HAP-1 (cell line): ENCODE results near the gene U2AF1L4.
A peak's percentile ranks its signal among the peaks of the same experiment; 100 is the strongest.

ENCODE experiments used
- DNase-seq, 2 experiments: peaks; one replicate each; pipeline ENCODE4 v3.0.0-alpha.2; 2016 to 2020; ENCODE audit warnings: low spot score in 2 of 2
- H3K27me3 ChIP-seq: fragments of 250-450 bp; sonication (Bioruptor Pico); 2 replicates; pipeline ENCODE4 v1.5.1; 2020; ENCODE audit warnings: low read depth, mild to moderate bottlenecking, moderate library complexity
- H3K36me3 ChIP-seq: fragments of 250-450 bp; sonication (Bioruptor Pico); replicated peaks from 2 replicates; pipeline ENCODE4 v1.5.1; 2020; ENCODE audit warnings: mild to moderate bottlenecking
- H3K4me1 ChIP-seq: fragments of 250-450 bp; sonication (Bioruptor Pico); 2 replicates; pipeline ENCODE4 v1.5.1; 2020; ENCODE audit warnings: mild to moderate bottlenecking
- H3K4me3 ChIP-seq: fragments of 250-450 bp; sonication (Bioruptor Pico); 2 replicates; pipeline ENCODE4 v1.5.1; 2020; ENCODE audit warnings: mild to moderate bottlenecking, moderate library complexity
- H3K9me3 ChIP-seq: fragments of 250-450 bp; sonication (Bioruptor Pico); 2 replicates; pipeline ENCODE4 v1.5.1; 2020; ENCODE audit warnings: mild to moderate bottlenecking, moderate library complexity
- in situ Hi-C: fragments of 300-500 bp; cut with MboI; formaldehyde crosslinking; loops from 3 replicates; pipeline ENCODE4 v1.14.3; 2020; ENCODE audit warnings: low sequenced_read_pairs, inconsistent platforms, mixed read lengths

U2AF1L4 gene

GRCh38 chr19:35696835-35697234, 48.4 kb downstream of the U2AF1L4 start:
- Histone ChIP-seq H3K9me3 (peaks cover 3% of the 10 kb centered on the region; the same call in 1 of the 2 replicates), H3K27me3 (no peaks in the 10 kb centered on the region), H3K4me1 (no peaks in the 10 kb centered on the region), H3K36me3 (no peaks in the 10 kb centered on the region), H3K4me3 (no peak overlapping the region)
- no peak for DNase-seq
- in situ Hi-C loops = no loop called here

DNA sequence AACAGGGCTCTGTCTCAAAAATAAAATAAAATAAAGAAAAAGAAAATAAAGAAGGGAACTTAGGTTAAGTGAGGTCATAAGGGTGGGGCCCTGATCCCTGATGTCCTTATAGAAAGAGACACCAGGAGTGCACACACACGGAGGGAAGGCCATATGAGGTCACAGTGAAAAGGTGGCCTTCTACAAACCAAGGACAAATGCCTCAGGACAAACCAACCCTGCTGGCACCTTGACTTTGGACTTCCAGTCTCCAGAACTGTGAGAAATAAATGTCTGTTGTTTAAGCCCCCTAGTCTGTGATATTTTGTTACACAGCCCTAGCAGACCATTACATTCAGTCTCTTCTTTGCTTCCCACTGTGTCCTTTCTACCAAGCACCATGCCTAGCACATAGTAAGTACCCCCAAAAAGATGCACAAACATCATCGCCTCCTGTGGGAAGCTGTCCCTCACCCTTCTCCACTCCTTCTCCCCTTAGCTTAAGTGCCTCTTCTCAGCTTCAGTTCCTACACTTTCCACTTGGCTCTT, 49.3 kb downstream of the U2AF1L4 start:
- Histone ChIP-seq H3K4me3 (no peak overlapping the region), H3K27me3 (no peaks in the 10 kb centered on the region), H3K9me3 (peaks cover 3% of the 10 kb centered on the region; the same call in 1 of the 2 replicates), H3K36me3 (no peaks in the 10 kb centered on the region), H3K4me1 (no peaks in the 10 kb centered on the region)
- DNase-seq = no peak
- in situ Hi-C loops = no loop called here

DNA sequence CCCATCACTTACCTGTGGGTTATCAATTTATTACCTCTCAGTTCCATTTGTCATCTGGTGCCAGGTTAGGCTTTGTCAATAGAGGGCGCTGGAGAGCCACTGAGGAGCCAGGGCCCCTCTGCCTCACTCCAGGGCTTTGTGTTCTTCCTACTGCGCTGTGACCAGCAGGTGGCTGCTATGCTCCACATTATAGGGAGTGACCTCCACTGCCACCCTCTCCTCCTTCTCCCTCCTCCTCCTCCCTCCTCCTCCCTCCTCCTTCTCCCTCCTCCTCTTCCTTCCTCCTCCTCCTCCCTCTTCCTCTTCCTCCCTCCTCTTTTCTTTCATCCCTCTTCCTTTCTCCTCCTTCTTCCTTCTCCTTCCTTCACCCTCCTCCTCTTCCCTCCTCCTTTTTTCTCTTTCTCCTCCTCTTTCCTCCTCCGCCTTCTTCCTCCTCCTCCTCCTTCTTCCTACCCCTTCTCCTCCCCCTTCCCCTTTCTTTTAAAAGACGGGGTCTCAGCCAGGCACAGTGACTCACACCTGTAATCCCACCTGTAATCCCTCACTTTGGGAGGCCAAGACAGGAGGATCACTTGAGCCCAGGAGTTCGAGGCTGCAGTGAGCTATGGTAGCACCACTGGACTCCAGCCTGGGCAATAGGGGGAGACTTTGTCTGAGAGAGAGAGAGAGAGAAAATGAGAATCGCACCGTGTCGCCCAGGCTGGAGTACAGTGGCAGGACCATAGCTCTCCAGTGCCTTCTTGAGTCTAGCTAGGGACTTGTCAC, 51.2 kb downstream of the U2AF1L4 start:
- Histone ChIP-seq H3K4me3 (no peak overlapping the region), H3K27me3 (no peaks in the 10 kb centered on the region), H3K9me3 (peaks cover 3% of the 10 kb centered on the region; the same call in 1 of the 2 replicates), H3K36me3 (no peaks in the 10 kb centered on the region), H3K4me1 (no peaks in the 10 kb centered on the region)
- DNase-seq = peak; percentile 80 to 93
- in situ Hi-C loops = no loop called here

- no peaks in the 10 kb centered on the region for H3K27me3 ChIP-seq
- no peaks in the 10 kb centered on the region for H3K4me1 ChIP-seq
- DNase-seq = no peak
- no peaks in the 10 kb centered on the region for H3K36me3 ChIP-seq
- no peak overlapping the region for H3K4me3 ChIP-seq
- in situ Hi-C loops = no loop called here
- H3K9me3 ChIP-seq = peaks cover 3% of the 10 kb centered on the region; the same call in 1 of the 2 replicates
These were observed 51.8 kb downstream of the U2AF1L4 start for GRCh38 chr19:35693422-35693821.
